GM08714 (cell line): ENCODE data around the gene MADCAM1.

ENCODE experiments used
- H3K4me3 ChIP-seq: fragments of 200-500 bp; sonication (Bioruptor generic); 2 replicates; pipeline ENCODE4 v1.5.1; 2014; ENCODE audit warnings: mild to moderate bottlenecking, low read length, inconsistent platforms
- ZNF274 ChIP-seq: IDR thresholded peaks from 2 replicates; pipeline ENCODE4 v1.6.1; 2012; ENCODE audit warnings: mild to moderate bottlenecking, low read depth, low read length

The MADCAM1 gene

GRCh38 chr19:514166-514663 is 17.9 kb downstream of the MADCAM1 start:
- TF ChIP-seq ZNF274: no peak
- no peak overlapping the region for H3K4me3 ChIP-seq

GRCh38 chr19:517721-518597 is 21.7 kb downstream of the MADCAM1 start:
- no peak for TF ChIP-seq ZNF274

DNA sequence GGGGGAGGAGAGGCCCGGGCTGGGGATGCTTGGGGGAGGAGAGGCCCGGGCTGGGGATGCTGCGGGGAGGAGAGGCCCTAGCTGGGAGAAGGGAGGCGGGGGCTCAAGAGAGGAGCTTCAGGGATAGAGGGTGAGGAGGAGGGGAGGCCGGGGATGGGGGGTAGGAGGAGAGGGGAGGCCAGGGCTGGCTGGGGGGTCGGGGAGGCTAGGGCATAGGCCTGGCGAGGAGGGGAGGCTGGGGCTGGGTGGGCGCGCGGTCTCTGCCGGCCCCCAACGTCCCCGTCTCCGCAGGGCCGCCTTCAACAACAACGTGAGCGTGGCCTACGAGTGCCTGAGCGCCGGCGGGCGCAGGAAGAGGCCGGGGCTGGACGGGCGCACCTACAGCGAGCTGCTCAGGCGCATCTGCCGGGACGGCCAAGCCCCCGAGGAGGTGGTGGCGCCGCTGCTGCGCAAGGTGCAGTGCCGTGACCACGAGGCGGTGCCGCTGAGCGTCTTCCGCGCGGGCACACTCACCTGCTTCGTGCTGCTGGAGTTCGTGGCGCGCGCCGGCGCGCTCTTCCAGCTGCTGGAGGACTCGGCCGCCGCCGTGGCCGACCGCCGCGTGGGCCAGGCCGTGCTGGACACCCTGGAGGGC is 22.4 kb downstream of the MADCAM1 start:
- no peak overlapping the region for H3K4me3 ChIP-seq
- TF ChIP-seq ZNF274: no peak

More at GRCh38 chr19:517721-518597, 21.7 kb downstream of the MADCAM1 start:
- H3K4me3 ChIP-seq: no peak overlapping the region

DNA sequence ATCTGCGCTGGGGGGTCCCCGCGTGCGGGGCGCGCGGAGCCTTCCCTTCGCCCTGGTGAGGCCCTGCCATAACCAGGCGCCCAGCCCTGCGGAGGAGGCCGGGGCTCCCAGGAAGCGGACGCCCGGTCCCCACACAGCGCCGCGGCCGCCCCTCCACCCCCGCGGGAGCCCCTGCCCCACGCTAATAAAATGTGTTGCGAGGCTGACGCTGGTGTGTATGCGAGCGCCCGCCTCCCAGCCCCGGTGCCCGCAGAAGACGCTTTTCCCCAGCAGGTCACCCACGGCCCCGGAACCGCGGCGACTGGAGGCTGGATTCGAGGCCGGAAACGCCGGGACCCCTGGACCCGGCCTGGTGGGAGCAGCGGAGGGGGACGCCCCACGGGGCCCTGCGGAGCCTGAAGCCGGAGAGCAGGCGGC is 23.2 kb downstream of the MADCAM1 start:
- H3K4me3 ChIP-seq: no peak overlapping the region
- no peak for TF ChIP-seq ZNF274

- peak overlapping the region; percentile 31; the same call in 1 of the 2 replicates for H3K4me3 ChIP-seq
- TF ChIP-seq ZNF274: no peak
Measured at GRCh38 chr19:522726-523125, 26.4 kb downstream of the MADCAM1 start.

DNA sequence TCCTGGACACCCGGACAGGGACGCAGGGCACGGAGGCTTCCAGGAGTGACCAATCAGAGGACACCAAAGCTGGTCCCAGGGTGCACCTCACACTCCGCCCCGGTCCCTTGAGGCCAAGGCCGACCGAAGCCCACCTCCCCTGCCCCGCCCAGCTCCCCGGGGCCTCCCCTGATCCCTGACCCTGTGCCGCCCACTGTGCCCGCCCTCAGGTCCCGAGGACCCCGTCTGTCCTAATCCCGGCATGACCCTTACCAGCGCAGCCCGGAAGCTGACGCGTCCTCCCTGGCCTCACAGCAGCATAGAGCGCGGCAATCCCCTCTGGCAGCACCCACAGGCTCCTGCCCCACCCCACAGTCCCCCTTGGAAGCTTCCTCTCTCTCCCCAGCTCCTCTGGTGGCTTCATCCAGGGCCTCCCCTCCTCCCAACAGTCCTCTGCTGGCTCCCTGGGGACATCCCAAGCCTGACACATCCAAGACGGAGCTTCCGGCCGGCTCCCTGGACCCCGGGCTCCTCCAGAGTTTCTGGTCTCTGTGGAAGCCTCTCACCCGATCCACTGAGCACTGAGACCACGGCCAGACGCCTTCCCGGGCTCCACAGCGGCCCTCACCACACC is 27.9 kb downstream of the MADCAM1 start:
- no peak for TF ChIP-seq ZNF274
- no peak overlapping the region for H3K4me3 ChIP-seq

DNA sequence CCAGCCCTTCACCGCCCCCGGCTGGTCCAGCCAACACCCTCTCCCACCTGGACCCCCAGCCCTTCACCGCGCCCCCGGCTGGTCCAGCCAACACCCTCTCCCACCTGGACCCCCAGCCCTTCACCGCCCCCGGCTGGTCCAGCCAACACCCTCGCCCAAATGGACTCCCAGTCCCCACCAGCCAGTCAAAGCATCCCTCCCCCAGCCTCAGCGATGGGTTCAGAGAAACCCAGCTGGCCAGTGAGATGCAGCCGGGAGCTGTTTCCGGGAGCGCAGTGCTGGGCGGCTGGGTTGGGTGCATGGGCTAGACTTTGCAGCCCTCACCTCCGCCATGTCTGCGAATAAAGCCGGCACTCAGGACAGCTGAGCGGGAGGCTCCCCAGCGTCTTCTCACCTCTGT is 28.7 kb downstream of the MADCAM1 start:
- H3K4me3 ChIP-seq: no peak overlapping the region
- TF ChIP-seq ZNF274: no peak

- H3K4me3 ChIP-seq: no peak overlapping the region
- no peak for TF ChIP-seq ZNF274
Measured at GRCh38 chr19:525857-526419, 29.7 kb downstream of the MADCAM1 start.

DNA sequence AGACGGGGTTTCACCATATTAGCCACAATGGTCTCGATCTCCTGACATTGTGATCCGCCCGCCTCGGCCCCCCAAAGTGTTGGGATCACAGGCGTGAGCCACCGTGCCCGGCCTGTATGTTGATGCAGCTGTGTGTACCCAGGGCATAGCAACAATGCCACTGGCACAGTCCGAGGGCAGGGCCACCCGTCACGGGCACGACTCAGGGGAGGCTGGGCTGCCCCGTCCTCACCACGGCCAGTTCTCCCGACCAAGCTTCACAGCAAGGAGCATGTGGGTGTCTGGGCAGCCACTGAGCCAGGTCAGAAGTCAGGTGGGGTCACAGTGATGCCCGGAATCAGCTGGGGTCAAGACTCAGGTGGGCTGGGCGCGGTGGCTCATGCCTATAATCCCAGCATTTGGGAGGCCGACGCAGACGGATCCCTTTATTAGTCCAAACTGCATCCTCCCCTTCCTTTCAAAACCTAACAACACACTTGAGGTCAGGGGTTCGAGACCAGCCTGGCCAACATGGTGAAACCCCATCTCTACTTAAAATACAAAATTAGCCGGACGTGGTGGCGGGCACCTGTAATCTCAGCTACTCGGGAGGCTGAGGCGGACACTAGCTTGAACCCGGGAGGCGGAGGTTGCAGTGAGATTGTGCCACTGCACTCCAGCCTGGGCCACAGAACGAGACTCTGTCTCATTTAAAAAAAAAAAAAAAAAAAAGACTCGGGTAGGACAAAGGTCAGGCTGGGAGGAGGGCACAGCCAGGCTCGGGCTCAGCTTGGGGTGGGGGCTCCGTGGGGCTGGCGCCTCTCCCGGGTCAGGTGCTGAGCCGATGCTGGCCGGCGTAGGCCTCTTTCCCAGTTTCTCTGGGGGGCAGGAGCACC is 34.1 kb downstream of the MADCAM1 start:
- TF ChIP-seq ZNF274: no peak
- peak overlapping the region; percentile 88; the same call in 1 of the 2 replicates for H3K4me3 ChIP-seq

- H3K4me3 ChIP-seq: peak overlapping the region; percentile 88
- no peak for TF ChIP-seq ZNF274
Measured at GRCh38 chr19:531009-531752, 34.9 kb downstream of the MADCAM1 start.

- TF ChIP-seq ZNF274: no peak
- peak within 1 kb of the TSS; percentile 88 for H3K4me3 ChIP-seq
Measured at GRCh38 chr19:531753-532560, 35.7 kb downstream of the MADCAM1 start, which contains the start of gene CDC34. TSS of gene CDC34 (plus strand) at chr19:531760. CDS start at chr19:531932, 172 bp downstream.
